A549 (cell line): ENCODE results near the gene C1orf174.

Experiments
- BHLHE40 ChIP-seq: IDR thresholded peaks from 2 replicates; pipeline ENCODE4 v1.6.1; 2012; ENCODE audit warnings: low read depth, low read length, inconsistent platforms
- CHD2 ChIP-seq: fragments of 150-350 bp; IDR thresholded peaks from 2 replicates; pipeline ENCODE4 v1.6.1; 2014; ENCODE audit warnings: low read length; ENCODE audit not compliant: partially characterized antibody
- EP300 ChIP-seq, 2 experiments: fragments of >200 bp; sonication (Bioruptor Twin); formaldehyde crosslinking; IDR thresholded peaks; 2 replicates in 1 of 2; 3 replicates in 1 of 2; pipeline ENCODE4 v1.6.1; 2016 to 2017
- HDAC2 ChIP-seq: fragments of 200-600 bp; sonication (generic); IDR thresholded peaks from 2 replicates; pipeline ENCODE4 v1.6.1; 2016
- POLR2A ChIP-seq: IDR thresholded peaks from 2 replicates; pipeline ENCODE4 v1.6.1; 2012; ENCODE audit warnings: mild to moderate bottlenecking, low read length
- RARB ChIP-seq: fragments of 250-450 bp; sonication (Bioruptor Pico); IDR thresholded peaks from 2 replicates; pipeline ENCODE4 v1.8.0; 2021; ENCODE audit warnings: mild to moderate bottlenecking, moderate library complexity
- RCOR1 ChIP-seq: fragments of 150-350 bp; IDR thresholded peaks from 2 replicates; pipeline ENCODE4 v1.6.1; 2014; ENCODE audit warnings: antibody characterized with exemption, low read length, low read depth
- TF ChIP-seq, protein P1 (sequence below): fragments of 200-600 bp; sonication (generic); IDR thresholded peaks from 2 replicates; pipeline ENCODE4 v1.6.1; 2016; ENCODE audit warnings: antibody characterized with exemption, mild to moderate bottlenecking, moderate library complexity
- TF ChIP-seq, protein P2 (sequence below): fragments of >200 bp; sonication (Bioruptor Twin); formaldehyde crosslinking; IDR thresholded peaks from 3 replicates; pipeline ENCODE4 v1.5.1; 2016
- TF ChIP-seq, protein P3 (sequence below): fragments of 150-350 bp; IDR thresholded peaks from 2 replicates; pipeline ENCODE4 v1.6.1; 2014; ENCODE audit warnings: low read depth, mild to moderate bottlenecking, low read length

DNA sequence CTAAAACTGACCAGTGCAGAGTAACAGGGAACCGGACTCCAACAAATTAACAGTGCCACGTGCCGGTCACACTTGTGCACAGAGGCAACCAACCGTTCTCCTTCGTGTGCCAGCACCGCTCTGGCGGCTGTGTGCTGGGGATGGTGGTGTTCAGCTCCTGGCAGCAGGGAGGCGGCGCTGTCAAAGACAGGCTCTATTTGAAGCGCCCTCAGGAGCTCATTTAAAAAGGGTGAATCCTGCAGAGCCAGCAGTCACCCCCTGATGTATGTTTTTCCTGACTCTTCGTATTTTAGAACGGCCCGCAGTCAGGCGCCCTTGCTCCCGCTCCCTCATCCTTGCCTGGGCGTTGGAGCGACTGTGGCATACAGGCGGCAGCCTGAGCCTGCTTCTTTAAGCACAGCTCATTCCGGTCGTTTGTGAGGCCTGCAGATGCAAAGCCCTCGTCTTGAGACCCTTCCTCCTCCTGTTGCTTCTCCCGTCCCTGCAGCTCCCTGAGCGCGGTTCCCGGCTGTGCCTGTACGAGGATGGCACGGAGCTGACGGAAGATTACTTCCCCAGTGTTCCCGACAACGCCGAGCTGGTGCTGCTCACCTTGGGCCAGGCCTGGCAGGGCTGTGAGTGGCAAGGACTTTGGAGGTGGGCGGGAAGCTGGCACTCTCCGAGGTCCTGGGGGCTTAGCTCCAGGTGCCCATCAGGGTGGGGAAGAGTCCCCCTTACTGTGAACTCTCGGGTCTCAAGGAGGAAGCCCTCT, 41.7 kb downstream of the C1orf174 start:
- TF ChIP-seq, protein P1, sequence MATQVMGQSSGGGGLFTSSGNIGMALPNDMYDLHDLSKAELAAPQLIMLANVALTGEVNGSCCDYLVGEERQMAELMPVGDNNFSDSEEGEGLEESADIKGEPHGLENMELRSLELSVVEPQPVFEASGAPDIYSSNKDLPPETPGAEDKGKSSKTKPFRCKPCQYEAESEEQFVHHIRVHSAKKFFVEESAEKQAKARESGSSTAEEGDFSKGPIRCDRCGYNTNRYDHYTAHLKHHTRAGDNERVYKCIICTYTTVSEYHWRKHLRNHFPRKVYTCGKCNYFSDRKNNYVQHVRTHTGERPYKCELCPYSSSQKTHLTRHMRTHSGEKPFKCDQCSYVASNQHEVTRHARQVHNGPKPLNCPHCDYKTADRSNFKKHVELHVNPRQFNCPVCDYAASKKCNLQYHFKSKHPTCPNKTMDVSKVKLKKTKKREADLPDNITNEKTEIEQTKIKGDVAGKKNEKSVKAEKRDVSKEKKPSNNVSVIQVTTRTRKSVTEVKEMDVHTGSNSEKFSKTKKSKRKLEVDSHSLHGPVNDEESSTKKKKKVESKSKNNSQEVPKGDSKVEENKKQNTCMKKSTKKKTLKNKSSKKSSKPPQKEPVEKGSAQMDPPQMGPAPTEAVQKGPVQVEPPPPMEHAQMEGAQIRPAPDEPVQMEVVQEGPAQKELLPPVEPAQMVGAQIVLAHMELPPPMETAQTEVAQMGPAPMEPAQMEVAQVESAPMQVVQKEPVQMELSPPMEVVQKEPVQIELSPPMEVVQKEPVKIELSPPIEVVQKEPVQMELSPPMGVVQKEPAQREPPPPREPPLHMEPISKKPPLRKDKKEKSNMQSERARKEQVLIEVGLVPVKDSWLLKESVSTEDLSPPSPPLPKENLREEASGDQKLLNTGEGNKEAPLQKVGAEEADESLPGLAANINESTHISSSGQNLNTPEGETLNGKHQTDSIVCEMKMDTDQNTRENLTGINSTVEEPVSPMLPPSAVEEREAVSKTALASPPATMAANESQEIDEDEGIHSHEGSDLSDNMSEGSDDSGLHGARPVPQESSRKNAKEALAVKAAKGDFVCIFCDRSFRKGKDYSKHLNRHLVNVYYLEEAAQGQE = no peak
- TF ChIP-seq EP300 (IDR thresholded peaks at IDR 0.05) = no peak
- no peak for TF ChIP-seq RCOR1
- TF ChIP-seq, protein P2, sequence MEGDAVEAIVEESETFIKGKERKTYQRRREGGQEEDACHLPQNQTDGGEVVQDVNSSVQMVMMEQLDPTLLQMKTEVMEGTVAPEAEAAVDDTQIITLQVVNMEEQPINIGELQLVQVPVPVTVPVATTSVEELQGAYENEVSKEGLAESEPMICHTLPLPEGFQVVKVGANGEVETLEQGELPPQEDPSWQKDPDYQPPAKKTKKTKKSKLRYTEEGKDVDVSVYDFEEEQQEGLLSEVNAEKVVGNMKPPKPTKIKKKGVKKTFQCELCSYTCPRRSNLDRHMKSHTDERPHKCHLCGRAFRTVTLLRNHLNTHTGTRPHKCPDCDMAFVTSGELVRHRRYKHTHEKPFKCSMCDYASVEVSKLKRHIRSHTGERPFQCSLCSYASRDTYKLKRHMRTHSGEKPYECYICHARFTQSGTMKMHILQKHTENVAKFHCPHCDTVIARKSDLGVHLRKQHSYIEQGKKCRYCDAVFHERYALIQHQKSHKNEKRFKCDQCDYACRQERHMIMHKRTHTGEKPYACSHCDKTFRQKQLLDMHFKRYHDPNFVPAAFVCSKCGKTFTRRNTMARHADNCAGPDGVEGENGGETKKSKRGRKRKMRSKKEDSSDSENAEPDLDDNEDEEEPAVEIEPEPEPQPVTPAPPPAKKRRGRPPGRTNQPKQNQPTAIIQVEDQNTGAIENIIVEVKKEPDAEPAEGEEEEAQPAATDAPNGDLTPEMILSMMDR = no peak
- no peak for TF ChIP-seq HDAC2
- no peak for TF ChIP-seq RARB (CRISPR knock-in tag)
- no peak for TF ChIP-seq CHD2
- no peak for TF ChIP-seq POLR2A
- no peak for TF ChIP-seq BHLHE40
- TF ChIP-seq, protein P3, sequence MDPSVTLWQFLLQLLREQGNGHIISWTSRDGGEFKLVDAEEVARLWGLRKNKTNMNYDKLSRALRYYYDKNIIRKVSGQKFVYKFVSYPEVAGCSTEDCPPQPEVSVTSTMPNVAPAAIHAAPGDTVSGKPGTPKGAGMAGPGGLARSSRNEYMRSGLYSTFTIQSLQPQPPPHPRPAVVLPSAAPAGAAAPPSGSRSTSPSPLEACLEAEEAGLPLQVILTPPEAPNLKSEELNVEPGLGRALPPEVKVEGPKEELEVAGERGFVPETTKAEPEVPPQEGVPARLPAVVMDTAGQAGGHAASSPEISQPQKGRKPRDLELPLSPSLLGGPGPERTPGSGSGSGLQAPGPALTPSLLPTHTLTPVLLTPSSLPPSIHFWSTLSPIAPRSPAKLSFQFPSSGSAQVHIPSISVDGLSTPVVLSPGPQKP = no peak
